Testis (tissue), 3 donors: ENCODE measurements around the gene ZNF655. TPM values are rescaled to one million over a fixed set of nuclear protein-coding genes. Genes with fewer than 3 reads are reported as not detected.

Experiments used
- DNase-seq: peaks from one replicate; pipeline ENCODE4 v3.0.0-alpha.2; 2019
- H3K27ac ChIP-seq, 2 donors: fragments of 200-600 bp; sonication (generic); one replicate each; pipeline ENCODE4 v1.5.1; 2019
- H3K27me3 ChIP-seq: fragments of 200-600 bp; sonication (generic); one replicate; pipeline ENCODE4 v1.5.1; 2019
- H3K36me3 ChIP-seq: fragments of 200-600 bp; sonication (generic); one replicate; pipeline ENCODE4 v1.5.1; 2017; ENCODE audit warnings: low read depth; ENCODE audit errors: missing control alignments
- H3K4me1 ChIP-seq: fragments of 200-600 bp; sonication (generic); one replicate; pipeline ENCODE4 v1.5.1; 2019
- H3K4me3 ChIP-seq, 2 donors: fragments of 200-600 bp; sonication (generic); one replicate each; pipeline ENCODE4 v1.5.1; 2017 to 2019
- H3K9me3 ChIP-seq: fragments of 200-600 bp; sonication (generic); one replicate; pipeline ENCODE4 v1.5.1; 2017
- POLR2A ChIP-seq: fragments of 450-650 bp; IDR thresholded peaks from one replicate; pipeline ENCODE4 v1.6.1; 2017; ENCODE audit warnings: antibody characterized with exemption, mild to moderate bottlenecking, moderate library complexity
- WGBS, 2 donors: methylation state at CpG; one replicate each; pipeline ENCODE4 v1.1.5; 2018; 5-methylcytosine and 5-hydroxymethylcytosine counted together
- intact Hi-C: fragments of 100-400 bp; cut with DNase I; formaldehyde crosslinking; loops from one replicate; pipeline ENCODE4 v1.15.1; 2023; ENCODE audit warnings: low total_unique reads
- polyA plus RNA-seq: library from polyadenylated mRNA; stranded (reverse); fragments of 350-450 nt; fragmentation: Illumina TruSeq; extraction: RNeasy Lipid Tissue Mini Kit (QIAGEN cat#74804); gene quantifications from one replicate; pipeline ENCODE4 v1.2.3, GENCODE V29; 2014; ENCODE audit warnings: low read depth, low replicate concordance; ENCODE audit not compliant: insufficient read depth
- total RNA-seq, 2 donors: library from RNA; depleted of rRNA; stranded (reverse); fragments of >200 nt; gene quantifications; one replicate each; pipeline ENCODE4 v1.2.3, GENCODE V29; 2016
- TF ChIP-seq, protein P1 (sequence below), 3 experiments: fragments of 450-650 bp in 2 of 3; fragments of 200-600 bp in 1 of 3; sonication (generic) in 1 of 3; IDR thresholded peaks; one replicate each; pipeline ENCODE4 v1.5.1; 2016 to 2019; ENCODE audit warnings: antibody characterized with exemption in 3 of 3, mild to moderate bottlenecking in 2 of 3, moderate library complexity in 1 of 3

ZNF655 gene
- total and polyA plus RNA-seq, 3 donors from 2014 or later, result 45.9 to 149 (median 120) TPM

GRCh38 chr7:99588868-99589267 is 30.4 kb downstream of the ZNF655 start:
- H3K36me3 ChIP-seq, result no peaks in the 10 kb centered on the region
- no peaks in the 10 kb centered on the region for H3K27me3 ChIP-seq
- WGBS, 2 donors, result 73 to 77% methylated on average over 3 of the region's 3 CpGs
- no peak overlapping the region for H3K4me3 ChIP-seq
- intact Hi-C loops, result no loop called here
- no peaks in the 10 kb centered on the region for H3K4me1 ChIP-seq
- TF ChIP-seq, protein P1, sequence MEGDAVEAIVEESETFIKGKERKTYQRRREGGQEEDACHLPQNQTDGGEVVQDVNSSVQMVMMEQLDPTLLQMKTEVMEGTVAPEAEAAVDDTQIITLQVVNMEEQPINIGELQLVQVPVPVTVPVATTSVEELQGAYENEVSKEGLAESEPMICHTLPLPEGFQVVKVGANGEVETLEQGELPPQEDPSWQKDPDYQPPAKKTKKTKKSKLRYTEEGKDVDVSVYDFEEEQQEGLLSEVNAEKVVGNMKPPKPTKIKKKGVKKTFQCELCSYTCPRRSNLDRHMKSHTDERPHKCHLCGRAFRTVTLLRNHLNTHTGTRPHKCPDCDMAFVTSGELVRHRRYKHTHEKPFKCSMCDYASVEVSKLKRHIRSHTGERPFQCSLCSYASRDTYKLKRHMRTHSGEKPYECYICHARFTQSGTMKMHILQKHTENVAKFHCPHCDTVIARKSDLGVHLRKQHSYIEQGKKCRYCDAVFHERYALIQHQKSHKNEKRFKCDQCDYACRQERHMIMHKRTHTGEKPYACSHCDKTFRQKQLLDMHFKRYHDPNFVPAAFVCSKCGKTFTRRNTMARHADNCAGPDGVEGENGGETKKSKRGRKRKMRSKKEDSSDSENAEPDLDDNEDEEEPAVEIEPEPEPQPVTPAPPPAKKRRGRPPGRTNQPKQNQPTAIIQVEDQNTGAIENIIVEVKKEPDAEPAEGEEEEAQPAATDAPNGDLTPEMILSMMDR (IDR thresholded peaks at IDR 0.05), result no peak
- TF ChIP-seq POLR2A, result no peak
- no peaks in the 10 kb centered on the region for H3K9me3 ChIP-seq
- DNase-seq, result no peak
- no peak overlapping the region for H3K27ac ChIP-seq

DNA sequence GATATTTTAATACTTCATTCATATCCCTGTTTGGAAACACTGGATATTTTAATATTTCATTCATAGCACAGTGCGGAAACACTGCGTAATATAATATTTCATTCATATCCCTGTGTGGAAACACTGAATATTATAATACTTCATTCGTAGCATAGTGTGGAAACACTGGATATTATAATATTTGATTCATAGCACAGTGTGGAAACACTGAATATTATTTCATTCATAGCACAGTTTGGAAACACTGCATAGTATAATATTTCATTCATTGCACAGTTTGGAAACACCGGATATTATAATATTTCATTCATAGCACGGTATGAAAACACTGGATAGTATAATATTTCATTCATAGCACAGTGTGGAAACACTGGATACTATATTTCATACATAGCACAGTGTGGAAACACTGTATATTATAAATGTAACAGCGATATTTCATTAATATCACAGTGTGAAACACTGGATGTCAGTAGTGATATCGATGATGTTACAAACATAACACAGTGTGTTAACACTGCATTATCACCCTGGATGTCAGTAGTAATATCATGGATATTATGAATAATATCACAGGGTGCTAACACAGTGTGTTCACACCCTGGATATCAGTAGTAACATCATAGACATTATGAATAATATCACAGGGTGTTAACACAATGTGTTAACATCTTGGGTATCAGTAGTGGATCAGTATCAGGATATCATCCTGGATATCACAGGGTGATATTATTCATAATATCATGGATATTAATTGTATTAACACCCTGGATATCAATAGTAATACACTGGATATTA is 36.7 kb downstream of the ZNF655 start:
- H3K27ac ChIP-seq, result no peak overlapping the region
- DNase-seq, result no peak
- no peaks in the 10 kb centered on the region for H3K36me3 ChIP-seq
- H3K27me3 ChIP-seq, result no peaks in the 10 kb centered on the region
- 78 to 83% methylated on average over 7 of the region's 7 CpGs for WGBS, 2 donors
- H3K4me1 ChIP-seq, result no peaks in the 10 kb centered on the region
- no peaks in the 10 kb centered on the region for H3K9me3 ChIP-seq
- TF ChIP-seq POLR2A, result no peak
- TF ChIP-seq, protein P1 (IDR thresholded peaks at IDR 0.05), result no peak
- intact Hi-C loops, result no loop called here
- no peak overlapping the region for H3K4me3 ChIP-seq

DNA sequence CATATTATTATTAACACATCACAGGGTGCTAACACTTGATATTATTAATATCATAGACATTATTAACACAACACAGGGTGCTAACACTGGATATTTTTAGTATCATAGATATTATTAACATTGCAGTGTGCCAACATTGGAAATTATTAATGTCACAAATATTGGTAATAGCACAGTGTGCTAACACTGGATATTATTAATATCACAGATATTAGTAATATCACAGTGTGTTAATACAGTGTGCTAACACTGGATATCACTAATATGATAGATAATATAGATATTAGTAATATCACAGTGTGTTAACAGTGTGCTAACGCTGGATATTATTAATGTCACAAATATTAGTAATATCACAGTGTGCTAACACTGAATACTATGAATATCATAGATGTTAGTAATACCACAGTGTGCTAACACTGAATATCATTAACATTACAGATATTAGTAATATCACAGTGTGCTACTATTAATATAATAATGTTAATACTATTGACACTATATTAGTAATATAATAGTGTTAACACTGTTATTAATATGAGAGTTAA is 38.0 kb downstream of the ZNF655 start:
- H3K27ac ChIP-seq, result no peak overlapping the region
- intact Hi-C loops, result no loop called here
- TF ChIP-seq, protein P1 (IDR thresholded peaks at IDR 0.05), result no peak
- TF ChIP-seq POLR2A, result no peak
- WGBS, 2 donors, result 60 to 61% methylated on average over 1 of the region's 1 CpG
- H3K36me3 ChIP-seq, result no peaks in the 10 kb centered on the region
- no peaks in the 10 kb centered on the region for H3K27me3 ChIP-seq
- DNase-seq, result no peak
- H3K4me3 ChIP-seq, result no peak overlapping the region
- H3K4me1 ChIP-seq, result no peaks in the 10 kb centered on the region
- H3K9me3 ChIP-seq, result no peaks in the 10 kb centered on the region

DNA sequence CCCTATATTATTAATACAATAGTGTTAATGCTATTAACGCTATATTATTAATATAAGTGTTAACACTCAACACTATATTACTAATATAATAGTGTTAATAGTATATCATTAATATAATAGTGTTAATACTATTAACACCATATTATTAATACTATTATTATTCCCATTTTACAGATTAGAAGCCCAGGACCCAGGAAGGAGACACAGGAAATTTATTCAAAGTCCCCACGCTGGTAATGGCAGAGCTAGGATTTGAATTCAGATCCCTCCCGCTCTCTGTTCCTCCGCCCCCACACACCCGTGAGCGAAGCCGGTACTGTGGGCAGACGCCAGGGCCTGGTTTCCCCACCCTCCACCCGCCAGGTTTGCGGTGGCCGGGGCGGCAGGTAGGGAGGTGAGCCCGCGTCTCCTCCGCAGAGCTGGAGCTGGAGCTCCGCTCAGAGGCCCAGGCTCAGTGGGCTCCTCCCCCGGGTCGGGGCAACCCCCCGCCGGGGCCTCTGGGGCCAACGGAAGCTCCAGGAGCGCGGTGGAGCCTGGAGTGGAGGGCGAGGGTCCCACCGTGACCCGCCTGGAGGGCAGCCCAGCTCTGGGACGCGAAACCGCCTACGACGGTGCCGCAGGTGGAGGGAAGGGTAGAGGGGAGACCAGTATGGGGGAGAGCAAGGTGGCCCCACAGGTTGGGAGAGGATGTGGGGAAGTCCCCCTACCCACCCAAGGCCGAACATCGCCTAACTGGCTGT is 39.5 kb downstream of the ZNF655 start, which contains the start of gene TMEM225B:
TSS of gene TMEM225B (plus strand) at position 506 of the 740 bp plus-strand sequence. CDS start 6,122 bp downstream, outside the sequence.
- H3K27me3 ChIP-seq, result no peaks in the 10 kb centered on the region
- H3K4me3 ChIP-seq, result peak within 1 kb of the TSS; percentile 33 to 47
- H3K4me1 ChIP-seq, result no peaks in the 10 kb centered on the region
- WGBS, 2 donors, result 53 to 56% methylated on average over 27 to 34 of the region's 34 CpGs
- H3K9me3 ChIP-seq, result no peaks in the 10 kb centered on the region
- no peak within 1 kb of the TSS for H3K27ac ChIP-seq
- intact Hi-C loops, result no loop called here
- TF ChIP-seq, protein P1 (IDR thresholded peaks at IDR 0.05), result no peak
- TF ChIP-seq POLR2A, result no peak
- DNase-seq, result no peak
- H3K36me3 ChIP-seq, result no peaks in the 10 kb centered on the region
